GM20000 (cell line): ENCODE measurements around the gene KCNB1.

ENCODE experiments used
- DNase-seq: peaks from one replicate; pipeline ENCODE4 v3.0.0; 2012; ENCODE audit warnings: low spot score
- TF ChIP-seq, protein P1 (sequence below): IDR thresholded peaks from 2 replicates; pipeline ENCODE4 v1.5.1; 2012; ENCODE audit warnings: mild to moderate bottlenecking, control low read depth; ENCODE audit errors: extremely low read depth, missing control alignments

KCNB1 gene

DNA sequence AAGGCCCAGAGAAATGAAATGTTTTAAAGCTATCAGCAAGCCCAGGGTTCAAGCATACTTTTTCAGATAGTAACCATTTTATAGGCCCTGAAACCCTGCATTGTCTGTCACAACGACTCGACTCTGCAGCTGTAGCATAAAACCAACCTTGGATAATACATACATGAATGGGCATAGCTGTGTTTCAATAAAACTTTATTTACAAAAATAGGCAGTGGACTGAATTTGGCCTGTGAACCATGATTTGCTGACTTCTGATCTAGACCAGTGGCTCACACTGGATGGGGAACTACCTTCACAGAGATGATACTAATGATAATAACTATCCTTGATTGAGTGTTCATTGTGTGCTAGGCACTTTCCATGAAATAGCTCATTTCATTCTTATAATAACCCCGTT lies 107.3 kb downstream of the KCNB1 start:
- TF ChIP-seq, protein P1, sequence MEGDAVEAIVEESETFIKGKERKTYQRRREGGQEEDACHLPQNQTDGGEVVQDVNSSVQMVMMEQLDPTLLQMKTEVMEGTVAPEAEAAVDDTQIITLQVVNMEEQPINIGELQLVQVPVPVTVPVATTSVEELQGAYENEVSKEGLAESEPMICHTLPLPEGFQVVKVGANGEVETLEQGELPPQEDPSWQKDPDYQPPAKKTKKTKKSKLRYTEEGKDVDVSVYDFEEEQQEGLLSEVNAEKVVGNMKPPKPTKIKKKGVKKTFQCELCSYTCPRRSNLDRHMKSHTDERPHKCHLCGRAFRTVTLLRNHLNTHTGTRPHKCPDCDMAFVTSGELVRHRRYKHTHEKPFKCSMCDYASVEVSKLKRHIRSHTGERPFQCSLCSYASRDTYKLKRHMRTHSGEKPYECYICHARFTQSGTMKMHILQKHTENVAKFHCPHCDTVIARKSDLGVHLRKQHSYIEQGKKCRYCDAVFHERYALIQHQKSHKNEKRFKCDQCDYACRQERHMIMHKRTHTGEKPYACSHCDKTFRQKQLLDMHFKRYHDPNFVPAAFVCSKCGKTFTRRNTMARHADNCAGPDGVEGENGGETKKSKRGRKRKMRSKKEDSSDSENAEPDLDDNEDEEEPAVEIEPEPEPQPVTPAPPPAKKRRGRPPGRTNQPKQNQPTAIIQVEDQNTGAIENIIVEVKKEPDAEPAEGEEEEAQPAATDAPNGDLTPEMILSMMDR = no peak
- DNase-seq = no peak

DNA sequence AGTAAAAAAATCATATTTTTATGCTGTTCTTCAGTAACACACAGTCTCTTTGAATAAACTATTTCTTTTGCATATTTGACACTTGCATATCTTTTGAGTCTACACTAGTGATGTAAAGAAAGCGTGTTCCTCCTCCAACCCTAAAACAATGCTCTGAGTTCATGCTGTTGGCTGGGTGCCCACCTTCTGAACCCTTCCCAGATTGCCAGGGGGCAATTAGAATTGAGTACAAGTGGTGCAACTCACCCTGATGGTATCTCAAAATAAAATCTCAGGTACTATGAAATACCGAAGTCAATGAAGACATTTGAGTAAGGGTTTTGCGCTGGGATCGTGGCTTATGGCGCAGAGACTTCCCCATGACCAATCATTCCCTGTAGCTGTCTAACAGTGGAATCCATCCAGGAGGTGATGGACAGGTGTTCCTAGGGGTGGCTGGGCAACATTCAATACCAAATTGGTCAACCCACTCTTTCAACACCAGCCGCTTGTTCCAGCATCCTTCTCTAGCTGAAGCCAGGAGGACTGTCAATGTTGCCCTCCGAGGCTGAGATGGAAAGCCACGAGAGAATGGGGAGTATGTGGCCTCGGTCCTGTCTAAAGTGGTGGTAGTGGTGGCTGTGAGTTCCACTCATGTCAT lies 110.3 kb downstream of the KCNB1 start:
- TF ChIP-seq, protein P1 = no peak
- DNase-seq = no peak

DNA sequence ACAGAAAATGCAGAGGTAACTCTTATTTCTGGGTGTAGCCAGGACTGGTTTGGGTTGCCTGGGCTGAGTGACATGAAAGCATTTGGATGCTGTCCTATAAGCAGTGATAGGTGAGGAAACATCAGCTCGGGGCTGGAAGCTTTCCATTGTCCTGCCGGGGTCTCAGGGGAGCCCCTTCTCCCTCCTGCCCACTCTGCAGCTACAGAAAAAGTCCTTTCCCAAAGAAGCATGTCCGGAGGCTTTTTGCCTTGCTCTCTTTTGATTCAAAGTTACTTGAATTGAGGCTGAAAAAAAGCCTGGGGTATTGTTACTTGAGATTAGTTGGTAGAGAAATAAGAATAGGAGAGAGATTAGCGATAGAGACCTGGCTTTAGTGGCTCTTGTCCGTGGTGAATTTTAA lies 113.9 kb downstream of the KCNB1 start:
- DNase-seq = no peak
- TF ChIP-seq, protein P1 = no peak

DNA sequence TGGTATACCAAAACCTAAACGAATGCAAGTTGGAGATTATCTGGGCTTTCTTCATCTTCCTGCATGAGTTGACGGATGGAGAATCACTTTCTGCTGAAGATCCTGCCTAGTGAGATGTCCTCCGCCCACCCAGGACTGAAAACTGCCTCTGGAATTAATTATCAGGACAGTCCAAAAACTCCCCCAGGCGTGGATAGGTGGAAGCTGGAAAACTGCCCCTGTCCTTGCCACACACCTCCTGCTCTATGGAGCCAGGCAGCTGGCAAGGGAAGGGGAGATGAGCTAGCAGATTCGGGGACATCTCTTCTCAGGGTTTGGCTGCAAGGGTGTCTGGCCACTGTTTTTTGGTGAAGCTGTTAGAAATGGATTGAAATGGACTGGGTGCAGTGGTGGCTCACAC lies 115.4 kb downstream of the KCNB1 start:
- TF ChIP-seq, protein P1 = no peak
- DNase-seq = no peak

DNA sequence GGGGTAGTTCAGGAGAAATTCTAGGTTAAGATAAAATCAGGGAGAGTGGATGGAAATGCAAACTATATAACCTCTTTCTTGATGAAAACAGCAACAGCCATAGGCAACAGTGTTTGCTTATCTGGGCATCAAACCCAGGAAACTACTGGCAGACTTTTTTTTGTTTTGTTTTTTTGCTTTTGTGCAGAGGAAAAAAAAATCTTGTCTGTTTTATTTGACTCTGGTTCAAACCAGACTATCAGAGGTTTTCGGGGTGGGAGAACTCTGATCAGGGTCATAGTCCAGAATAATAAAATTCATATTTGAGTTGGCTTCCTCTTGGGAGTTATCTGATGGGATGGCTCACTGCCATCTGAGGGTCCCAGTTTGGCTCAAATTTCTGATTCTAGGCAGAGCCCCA lies 115.8 kb downstream of the KCNB1 start:
- DNase-seq = no peak

DNA sequence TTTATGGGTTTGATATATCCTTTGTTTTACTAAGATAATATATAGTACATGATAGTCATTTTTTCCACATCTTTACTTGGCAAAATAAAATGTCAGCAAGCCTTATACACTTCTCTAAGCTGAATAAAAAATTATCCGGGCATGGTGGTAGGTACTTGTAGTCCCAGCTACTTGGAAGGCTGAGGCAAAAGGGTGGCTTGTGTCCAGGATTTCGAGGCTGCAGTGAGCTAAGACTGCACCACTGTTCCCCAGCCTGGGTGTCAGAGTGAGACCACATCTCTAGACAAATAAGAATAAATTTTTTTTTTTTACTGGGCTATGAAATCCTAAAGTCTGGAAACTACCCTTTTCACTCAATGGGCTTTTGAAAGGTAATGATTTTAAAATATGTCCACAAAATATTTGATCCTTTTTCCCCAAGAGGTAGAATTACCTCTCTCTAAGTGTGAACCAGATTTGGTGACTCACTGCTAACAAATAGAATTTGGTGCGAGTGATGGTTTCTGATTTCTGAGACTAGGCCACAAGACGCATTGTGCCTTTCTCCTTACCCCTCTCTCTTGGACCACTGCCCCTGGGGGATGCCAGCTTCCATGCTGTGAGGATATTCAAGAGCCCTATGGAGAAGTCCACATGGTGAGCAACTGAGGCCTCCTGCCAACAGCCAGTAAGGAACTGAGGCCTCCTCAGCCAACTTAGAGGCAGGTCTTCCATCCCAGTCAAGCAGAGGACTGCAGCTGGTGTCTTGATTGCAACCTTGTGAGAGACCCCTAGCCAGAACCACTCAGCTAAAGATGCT lies 120.4 kb downstream of the KCNB1 start:
- no peak for DNase-seq
- TF ChIP-seq, protein P1 = no peak

More for the DNA sequence above, 115.8 kb downstream of the KCNB1 start:
- TF ChIP-seq, protein P1 = no peak

DNA sequence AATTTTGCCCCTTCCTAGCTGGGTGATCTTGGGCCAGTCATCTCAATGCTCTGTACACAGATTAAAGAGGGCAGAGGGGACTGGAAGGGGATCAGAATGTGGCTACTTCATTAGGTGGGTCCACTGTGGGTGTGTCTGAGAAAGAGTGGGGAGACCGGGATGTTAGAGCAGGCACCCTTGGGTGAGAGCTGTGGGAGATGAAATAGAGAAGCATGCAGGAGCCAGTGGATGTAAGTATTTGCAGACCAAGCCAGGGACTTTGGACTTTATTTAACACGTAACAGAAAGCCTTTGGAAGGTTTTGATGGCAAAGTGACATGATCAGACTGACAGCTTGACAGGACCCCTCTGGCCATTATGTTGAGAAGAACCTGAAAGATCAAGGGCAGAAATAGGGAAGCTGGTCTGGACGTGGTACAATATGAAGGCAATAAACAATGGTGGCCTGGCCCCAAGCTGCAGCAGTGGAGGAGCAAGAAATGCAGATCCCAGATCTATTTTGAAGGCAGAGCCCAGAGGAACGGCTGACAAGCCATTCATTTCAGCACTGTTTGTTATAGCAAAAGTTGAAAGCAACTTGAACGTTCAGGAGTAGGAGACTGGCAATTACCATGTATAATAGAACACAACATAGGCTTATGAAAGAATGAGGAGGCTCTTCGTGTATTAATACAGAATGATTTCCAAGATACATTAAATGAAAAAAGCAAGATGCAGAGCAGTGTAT lies 122.1 kb downstream of the KCNB1 start:
- DNase-seq = no peak
- TF ChIP-seq, protein P1 = no peak
